Uterus (tissue), 2 donors: ENCODE data around the gene BTN3A1.

Experiments used
- POLR2A ChIP-seq, 2 donors: fragments of 450-650 bp; IDR thresholded peaks; one replicate each; pipeline ENCODE4 v1.6.1; 2016; ENCODE audit warnings: antibody characterized with exemption in 2 of 2, mild to moderate bottlenecking in 1 of 2, moderate library complexity in 1 of 2
- TF ChIP-seq, protein P1 (sequence below), 4 experiments: fragments of 200-600 bp in 2 of 4; fragments of 450-650 bp in 2 of 4; sonication (generic) in 2 of 4; IDR thresholded peaks; one replicate each; pipeline ENCODE4 v1.5.1; 2016 to 2019; ENCODE audit warnings: antibody characterized with exemption in 4 of 4, mild to moderate bottlenecking in 2 of 4, moderate library complexity in 1 of 4

DNA sequence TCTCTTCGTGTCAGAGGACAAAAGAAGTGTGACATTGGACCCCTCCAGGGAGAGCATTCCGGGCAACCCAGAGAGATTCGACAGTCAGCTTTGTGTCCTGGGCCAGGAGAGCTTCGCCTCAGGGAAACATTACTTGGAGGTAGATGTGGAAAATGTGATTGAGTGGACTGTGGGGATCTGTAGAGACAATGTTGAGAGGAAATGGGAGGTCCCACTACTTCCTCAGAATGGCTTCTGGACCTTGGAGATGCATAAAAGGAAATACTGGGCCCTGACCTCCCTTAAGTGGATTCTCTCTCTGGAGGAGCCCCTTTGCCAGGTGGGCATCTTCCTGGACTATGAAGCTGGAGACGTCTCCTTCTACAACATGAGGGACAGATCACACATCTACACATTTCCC, 28.7 kb downstream of the BTN3A1 start:
- TF ChIP-seq, protein P1, sequence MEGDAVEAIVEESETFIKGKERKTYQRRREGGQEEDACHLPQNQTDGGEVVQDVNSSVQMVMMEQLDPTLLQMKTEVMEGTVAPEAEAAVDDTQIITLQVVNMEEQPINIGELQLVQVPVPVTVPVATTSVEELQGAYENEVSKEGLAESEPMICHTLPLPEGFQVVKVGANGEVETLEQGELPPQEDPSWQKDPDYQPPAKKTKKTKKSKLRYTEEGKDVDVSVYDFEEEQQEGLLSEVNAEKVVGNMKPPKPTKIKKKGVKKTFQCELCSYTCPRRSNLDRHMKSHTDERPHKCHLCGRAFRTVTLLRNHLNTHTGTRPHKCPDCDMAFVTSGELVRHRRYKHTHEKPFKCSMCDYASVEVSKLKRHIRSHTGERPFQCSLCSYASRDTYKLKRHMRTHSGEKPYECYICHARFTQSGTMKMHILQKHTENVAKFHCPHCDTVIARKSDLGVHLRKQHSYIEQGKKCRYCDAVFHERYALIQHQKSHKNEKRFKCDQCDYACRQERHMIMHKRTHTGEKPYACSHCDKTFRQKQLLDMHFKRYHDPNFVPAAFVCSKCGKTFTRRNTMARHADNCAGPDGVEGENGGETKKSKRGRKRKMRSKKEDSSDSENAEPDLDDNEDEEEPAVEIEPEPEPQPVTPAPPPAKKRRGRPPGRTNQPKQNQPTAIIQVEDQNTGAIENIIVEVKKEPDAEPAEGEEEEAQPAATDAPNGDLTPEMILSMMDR (IDR thresholded peaks at IDR 0.05): no peak
- no peak for TF ChIP-seq POLR2A (IDR thresholded peaks at IDR 0.05)
